ENCODE results near the gene CTDSPL2. TPM values are rescaled to one million over a fixed set of nuclear protein-coding genes. Genes with fewer than 3 reads are reported as not detected.
"Not testable (repeated sequence)": the region's sequence is repeated elsewhere in the genome, so short reads cannot be mapped to it uniquely, and the experiment has no call there.

CTDSPL2 gene
- total and polyA plus RNA-seq, 7 experiments from 2014 or later = 40.8 to 81.8 (median 68.6) TPM

DNA sequence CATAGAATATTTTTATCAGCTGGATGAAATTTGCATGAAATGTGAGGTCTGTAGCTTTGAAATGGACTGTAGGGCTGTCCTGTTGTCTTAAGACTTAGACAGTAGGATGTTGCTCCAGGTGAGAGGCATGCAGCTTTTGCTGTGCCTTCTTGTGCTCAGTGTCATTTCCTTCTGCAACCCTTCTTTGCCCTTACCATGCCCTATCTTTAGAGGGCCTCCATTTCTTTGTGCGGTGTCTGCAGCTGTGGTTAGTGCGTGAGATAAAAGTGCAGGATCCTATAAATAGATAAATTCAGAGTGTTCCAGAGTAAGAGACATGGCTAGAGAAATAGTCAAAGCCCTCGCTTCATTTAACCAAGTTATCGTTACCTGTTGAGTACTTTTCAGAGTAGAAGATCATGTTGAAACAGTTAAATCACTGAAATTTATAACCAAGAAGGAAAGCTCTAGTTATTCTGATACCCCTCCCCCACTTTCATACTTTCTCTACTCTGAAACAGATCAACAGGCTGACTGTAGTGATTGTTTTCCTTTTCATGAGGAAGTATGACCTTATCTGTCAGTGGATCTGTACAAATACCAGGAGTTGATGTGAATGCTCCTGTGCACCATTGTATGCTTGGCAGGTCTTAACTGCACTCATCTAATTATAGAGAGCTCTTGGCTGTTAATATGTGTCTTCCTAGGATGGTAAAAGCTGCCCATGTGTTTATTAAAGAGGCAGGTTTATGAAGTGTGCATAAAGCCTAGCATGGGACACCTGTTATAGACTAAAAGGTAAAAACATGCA is 127.7 kb downstream of the CTDSPL2 start:
- Mint-ChIP-seq H3K4me3 (peak overlapping the region in 9 of 10 donors; percentile 5 to 83 (median 59)), H3K27ac (peak overlapping the region; percentile 14 to 85 (median 82)), H3K27me3 (no peaks in the 10 kb centered on the region), H3K9me3 (no peaks in the 10 kb centered on the region), H3K4me1 (peaks cover 21 to 53% (median 45%) of the 10 kb centered on the region in 7 donors), H3K36me3 (peaks cover 7 to 34% (median 24%) of the 10 kb centered on the region in 5 donors)
- ChIA-PET POLR2A (interaction anchor here (1.0 to 3.0 kb wide), 3 partner anchors 9 to 18 kb away, joined by 3 to 19 read pairs (median 5); partner anchors contain the start of gene EIF3J), CTCF (interaction anchor here (0.6 to 0.7 kb wide), 2 partner anchors 108 to 128 kb away, joined by 3 read pairs; partner anchors contain the start of gene SPG11)
- DNase-seq = peak in 6 of 9 donors; percentile 20 to 50 (median 43)
- H3K27ac ChIP-seq (ENCODE audit: low read depth, low read length) = peak overlapping the region; percentile 9
- H3K9me3 ChIP-seq (ENCODE audit: control insufficient read depth in 2 of 3, low read length in 3 of 3) = no peaks in the 10 kb centered on the region
- intact Hi-C loops (cut with micrococcal nuclease) = loop anchor here in 1 of 2 donors (2.0 kb wide), 1 partner anchor 18 kb away; the partner anchor contains the start of gene EIF3J
- peaks cover 9 to 61% (median 24%) of the 10 kb centered on the region in 3 experiments for H3K36me3 ChIP-seq (ENCODE audit: control insufficient read depth in 2 of 3, insufficient read depth in 3 of 3, low read length in 3 of 3)
- ATAC-seq = peak; percentile 50
- H3K4me3 ChIP-seq (ENCODE audit: low read length) = no peak overlapping the region
- H3K27me3 ChIP-seq (ENCODE audit: control insufficient read depth in 2 of 2, insufficient read depth in 2 of 2, low read length in 2 of 2) = no peaks in the 10 kb centered on the region
- H3K4me1 ChIP-seq (ENCODE audit: control insufficient read depth in 2 of 2, insufficient read depth in 2 of 2, low read length in 2 of 2) = peaks cover 3 to 26% of the 10 kb centered on the region in 2 donors

DNA sequence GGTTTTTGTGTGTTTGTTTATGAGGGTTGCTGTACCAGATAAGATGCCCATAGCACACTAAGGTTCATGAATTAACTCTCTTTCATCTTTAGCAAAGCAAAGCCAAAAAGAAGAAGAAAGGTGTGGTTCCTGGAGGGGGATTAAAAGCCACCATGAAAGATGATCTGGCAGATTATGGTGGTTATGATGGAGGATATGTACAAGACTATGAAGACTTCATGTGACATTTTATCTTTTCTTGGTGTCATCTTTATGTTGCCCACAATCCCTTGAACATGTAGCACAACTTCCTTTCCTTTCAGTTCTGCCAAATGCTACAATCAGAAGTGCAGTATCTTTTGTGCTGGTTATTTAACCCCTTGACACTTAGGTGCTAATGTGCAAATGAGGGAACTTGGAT is 133.5 kb downstream of the CTDSPL2 start:
- not testable (repeated sequence) for H3K27me3 Mint-ChIP-seq

GRCh38 chr15:44565387-44566154 is 138.1 kb downstream of the CTDSPL2 start:
- H3K36me3 Mint-ChIP-seq = peaks cover 10 to 60% (median 35%) of the 10 kb centered on the region in 5 donors
- CTCF ChIA-PET = no interaction called here
- POLR2A ChIA-PET = no interaction called here

More for the DNA sequence above, 133.5 kb downstream of the CTDSPL2 start:
- intact Hi-C loops (cut with micrococcal nuclease); H3K9me3 Mint-ChIP-seq; H3K27me3 ChIP-seq (ENCODE audit: control insufficient read depth in 2 of 2, insufficient read depth in 2 of 2, low read length in 2 of 2); H3K9me3 ChIP-seq (ENCODE audit: control insufficient read depth in 2 of 3, low read length in 3 of 3); H3K4me3 ChIP-seq (ENCODE audit: low read length); CTCF ChIA-PET; H3K27ac ChIP-seq (ENCODE audit: low read depth, low read length): not testable (repeated sequence)
- DNase-seq (peak in 6 of 9 donors; percentile 28 to 65 (median 48)), ATAC-seq (peak; percentile 81)
- Mint-ChIP-seq H3K27ac (peak overlapping the region; percentile 18 to 84 (median 67)), H3K4me1 (peaks cover 19 to 43% (median 38%) of the 10 kb centered on the region in 7 donors), H3K4me3 (peak overlapping the region in 8 of 10 donors; percentile 5 to 58 (median 30)), H3K36me3 (peaks cover 14 to 49% (median 37%) of the 10 kb centered on the region in 5 donors)
- Histone ChIP-seq H3K36me3 (ENCODE audit: control insufficient read depth in 2 of 3, insufficient read depth in 3 of 3, low read length in 3 of 3) (peaks cover 14 to 72% (median 33%) of the 10 kb centered on the region in 3 experiments), H3K4me1 (ENCODE audit: control insufficient read depth in 2 of 2, insufficient read depth in 2 of 2, low read length in 2 of 2) (peaks cover 0 to 23% of the 10 kb centered on the region in 2 donors)
- POLR2A ChIA-PET = interaction anchor here (1.1 kb wide), 1 partner anchor 14 kb away, joined by 3 read pairs; no protein-coding TSS in a partner anchor

DNA sequence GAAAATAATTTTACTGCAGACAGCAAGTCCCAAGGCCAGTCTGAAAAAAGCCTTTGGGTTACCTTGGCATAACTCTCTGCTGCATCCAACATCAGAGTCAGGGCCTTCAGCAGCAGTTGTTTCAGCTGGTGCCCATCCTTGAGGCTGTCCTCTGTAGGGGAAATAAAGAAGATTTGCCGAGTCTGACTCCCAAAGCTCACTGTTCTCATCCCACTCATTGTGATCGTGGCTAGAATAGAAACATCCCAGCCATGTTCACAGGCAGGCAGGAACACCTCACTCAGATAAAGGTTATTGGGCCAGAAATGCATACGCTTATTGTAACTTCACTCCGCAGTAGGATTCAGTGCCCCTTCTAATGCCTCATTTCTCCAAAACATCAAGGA is 138.7 kb downstream of the CTDSPL2 start:
- no peak overlapping the region for H3K4me3 Mint-ChIP-seq
- intact Hi-C loops (cut with micrococcal nuclease) = no loop called here
- Histone ChIP-seq H3K27me3 (ENCODE audit: control insufficient read depth in 2 of 2, insufficient read depth in 2 of 2, low read length in 2 of 2) (no peaks in the 10 kb centered on the region), H3K27ac (ENCODE audit: low read depth, low read length) (no peak overlapping the region), H3K4me1 (ENCODE audit: control insufficient read depth in 2 of 2, insufficient read depth in 2 of 2, low read length in 2 of 2) (peaks cover 0 to 6% of the 10 kb centered on the region in 2 donors), H3K9me3 (ENCODE audit: control insufficient read depth in 2 of 3, low read length in 3 of 3) (no peaks in the 10 kb centered on the region), H3K36me3 (ENCODE audit: control insufficient read depth in 2 of 3, insufficient read depth in 3 of 3, low read length in 3 of 3) (peaks cover 12 to 75% (median 31%) of the 10 kb centered on the region in 3 experiments), H3K4me3 (ENCODE audit: low read length) (no peak overlapping the region)
- peak overlapping the region in 1 of 9 donors; percentile 71 for H3K27ac Mint-ChIP-seq
- peaks cover 2 to 13% (median 9%) of the 10 kb centered on the region in 7 donors for H3K4me1 Mint-ChIP-seq
- POLR2A ChIA-PET = no interaction called here
- DNase-seq (no peak), ATAC-seq (no peak)
- peaks cover 10 to 59% (median 36%) of the 10 kb centered on the region in 5 donors for H3K36me3 Mint-ChIP-seq
- peaks cover 0 to 6% (median 0%) of the 10 kb centered on the region in 11 donors for H3K9me3 Mint-ChIP-seq
- H3K27me3 Mint-ChIP-seq = no peaks in the 10 kb centered on the region
- CTCF ChIA-PET = interaction anchor here (0.6 kb wide), 2 partner anchors 11 to 1505 kb away, joined by 3 to 4 read pairs; no protein-coding TSS in a partner anchor

More at GRCh38 chr15:44565387-44566154, 138.1 kb downstream of the CTDSPL2 start:
- H3K4me3 ChIP-seq (ENCODE audit: low read length) = no peak overlapping the region
- ATAC-seq (no peak), DNase-seq (no peak)
- H3K9me3 ChIP-seq (ENCODE audit: control insufficient read depth in 2 of 3, low read length in 3 of 3) = no peaks in the 10 kb centered on the region
- no peaks in the 10 kb centered on the region for H3K27me3 ChIP-seq (ENCODE audit: control insufficient read depth in 2 of 2, insufficient read depth in 2 of 2, low read length in 2 of 2)
- no peaks in the 10 kb centered on the region for H3K27me3 Mint-ChIP-seq
- intact Hi-C loops (cut with micrococcal nuclease) = no loop called here
- H3K4me1 Mint-ChIP-seq = peaks cover 8 to 18% (median 14%) of the 10 kb centered on the region in 7 donors
- peak overlapping the region in 3 of 9 donors; percentile 22 to 71 (median 38) for H3K27ac Mint-ChIP-seq
- H3K9me3 Mint-ChIP-seq = peaks cover 0 to 6% (median 0%) of the 10 kb centered on the region in 11 donors
- H3K4me1 ChIP-seq (ENCODE audit: control insufficient read depth in 2 of 2, insufficient read depth in 2 of 2, low read length in 2 of 2) = peaks cover 0 to 12% of the 10 kb centered on the region in 2 donors
- peaks cover 12 to 73% (median 31%) of the 10 kb centered on the region in 3 experiments for H3K36me3 ChIP-seq (ENCODE audit: control insufficient read depth in 2 of 3, insufficient read depth in 3 of 3, low read length in 3 of 3)
- H3K4me3 Mint-ChIP-seq = no peak overlapping the region
- H3K27ac ChIP-seq (ENCODE audit: low read depth, low read length) = no peak overlapping the region

GRCh38 chr15:44568338-44568737 is 140.9 kb downstream of the CTDSPL2 start:
- Mint-ChIP-seq H3K27ac (peak overlapping the region in 5 of 9 donors; percentile 8 to 46 (median 19)), H3K36me3 (peaks cover 10 to 57% (median 34%) of the 10 kb centered on the region in 5 donors), H3K4me1 (no peaks in the 10 kb centered on the region), H3K27me3 (no peaks in the 10 kb centered on the region), H3K9me3 (peaks cover 0 to 6% (median 0%) of the 10 kb centered on the region in 11 donors), H3K4me3 (no peak overlapping the region)
- no peak for ATAC-seq
- POLR2A ChIA-PET = interaction anchor here (1.2 kb wide), 1 partner anchor 22 kb away, joined by 3 read pairs; no protein-coding TSS in a partner anchor
- no peak for DNase-seq
- no peaks in the 10 kb centered on the region for H3K9me3 ChIP-seq (ENCODE audit: control insufficient read depth in 2 of 3, low read length in 3 of 3)
- H3K4me1 ChIP-seq (ENCODE audit: control insufficient read depth in 2 of 2, insufficient read depth in 2 of 2, low read length in 2 of 2) = no peaks in the 10 kb centered on the region
- CTCF ChIA-PET = interaction anchor here (0.7 kb wide), 1 partner anchor 21 kb away, joined by 4 read pairs; no protein-coding TSS in a partner anchor
- H3K36me3 ChIP-seq (ENCODE audit: control insufficient read depth in 2 of 3, insufficient read depth in 3 of 3, low read length in 3 of 3) = peaks cover 12 to 79% (median 18%) of the 10 kb centered on the region in 3 experiments
- H3K4me3 ChIP-seq (ENCODE audit: low read length) = no peak overlapping the region
- intact Hi-C loops (cut with micrococcal nuclease) = no loop called here
- no peaks in the 10 kb centered on the region for H3K27me3 ChIP-seq (ENCODE audit: control insufficient read depth in 2 of 2, insufficient read depth in 2 of 2, low read length in 2 of 2)
- H3K27ac ChIP-seq (ENCODE audit: low read depth, low read length) = no peak overlapping the region

DNA sequence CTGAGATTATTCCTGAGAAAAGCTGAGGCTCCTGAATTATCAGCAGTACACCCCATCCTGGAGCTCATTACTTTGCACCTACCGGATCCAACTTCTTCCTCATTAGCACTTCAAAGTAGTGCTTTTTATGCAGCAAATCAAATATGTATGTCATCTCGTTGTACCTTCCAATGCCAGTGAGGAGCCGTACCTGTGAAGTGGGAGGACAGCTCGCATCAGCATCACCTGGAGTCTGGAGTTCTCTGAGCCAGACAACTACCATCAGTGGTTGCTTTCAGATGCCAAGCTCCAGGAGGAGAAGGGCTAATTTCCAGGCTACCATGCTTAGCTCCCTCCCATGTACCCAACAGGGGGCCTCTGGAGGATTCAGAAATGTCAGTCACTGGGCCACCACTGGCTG is 141.9 kb downstream of the CTDSPL2 start:
- CTCF ChIA-PET = interaction anchor here (0.6 to 0.9 kb wide), 2 partner anchors 23 to 146 kb away, joined by 3 to 5 read pairs; no protein-coding TSS in a partner anchor
- ATAC-seq = no peak

More for the DNA sequence above, 141.9 kb downstream of the CTDSPL2 start:
- H3K27me3 ChIP-seq (ENCODE audit: control insufficient read depth in 2 of 2, insufficient read depth in 2 of 2, low read length in 2 of 2) = no peaks in the 10 kb centered on the region
- H3K27me3 Mint-ChIP-seq = no peaks in the 10 kb centered on the region
- peaks cover 0 to 6% (median 0%) of the 10 kb centered on the region in 11 donors for H3K9me3 Mint-ChIP-seq
- H3K36me3 Mint-ChIP-seq = peaks cover 10 to 56% (median 32%) of the 10 kb centered on the region in 5 donors
- intact Hi-C loops (cut with micrococcal nuclease) = no loop called here
- H3K27ac ChIP-seq (ENCODE audit: low read depth, low read length) = no peak overlapping the region
- H3K4me3 Mint-ChIP-seq = no peak overlapping the region
- H3K9me3 ChIP-seq (ENCODE audit: control insufficient read depth in 2 of 3, low read length in 3 of 3) = no peaks in the 10 kb centered on the region
- peak overlapping the region in 5 of 9 donors; percentile 23 to 72 (median 59) for H3K27ac Mint-ChIP-seq
- no peak overlapping the region for H3K4me3 ChIP-seq (ENCODE audit: low read length)
- peaks cover 12 to 81% (median 12%) of the 10 kb centered on the region in 3 experiments for H3K36me3 ChIP-seq (ENCODE audit: control insufficient read depth in 2 of 3, insufficient read depth in 3 of 3, low read length in 3 of 3)
- peaks cover 0 to under 1% (median 0%) of the 10 kb centered on the region in 7 donors for H3K4me1 Mint-ChIP-seq
- no peak for DNase-seq
- POLR2A ChIA-PET = interaction anchor here (1.2 kb wide), 1 partner anchor 23 kb away, joined by 3 read pairs; no protein-coding TSS in a partner anchor
- H3K4me1 ChIP-seq (ENCODE audit: control insufficient read depth in 2 of 2, insufficient read depth in 2 of 2, low read length in 2 of 2) = no peaks in the 10 kb centered on the region

Data from naive thymus-derived CD4-positive, alpha-beta T cell (primary cell).